Mesodermal cell (in vitro differentiated cells): ENCODE results near the gene FBXL16.
"Not testable (repeated sequence)": the region's sequence is repeated elsewhere in the genome, so short reads cannot be mapped to it uniquely, and the experiment has no call there.

Experiments used
- H3K27ac ChIP-seq: 2 replicates; pipeline ENCODE4 v1.7.0; 2013; ENCODE audit warnings: mild to moderate bottlenecking, low read depth, low read length, moderate library complexity; ENCODE audit not compliant: severe bottlenecking
- H3K36me3 ChIP-seq: 2 replicates; pipeline ENCODE4 v1.7.1; 2013; ENCODE audit warnings: mild to moderate bottlenecking, low read length, moderate library complexity; ENCODE audit not compliant: control insufficient read depth, insufficient read depth
- H3K4me1 ChIP-seq: one replicate; pipeline ENCODE4 v1.7.1; 2013; ENCODE audit warnings: mild to moderate bottlenecking, low read length; ENCODE audit not compliant: insufficient read depth, control insufficient read depth, poor library complexity, severe bottlenecking
- H3K4me3 ChIP-seq: 2 replicates; pipeline ENCODE4 v1.7.0; 2013; ENCODE audit warnings: low read length, control low read depth, mild to moderate bottlenecking; ENCODE audit not compliant: insufficient read depth, poor library complexity, severe bottlenecking; ENCODE audit errors: extremely low read depth
- H3K9me3 ChIP-seq: 2 replicates; pipeline ENCODE4 v1.7.1; 2013; ENCODE audit warnings: mild to moderate bottlenecking, low read length, moderate library complexity; ENCODE audit not compliant: control insufficient read depth
- whole genome bisulfite sequencing, 2 experiments: methylation state at CpG; one replicate each; pipeline ENCODE4 v1.1.5; 2013; ENCODE audit warnings: missing lambda C conversion rate in 2 of 2; ENCODE audit not compliant: insufficient coverage in 2 of 2; 5-methylcytosine and 5-hydroxymethylcytosine counted together

The FBXL16 gene

DNA sequence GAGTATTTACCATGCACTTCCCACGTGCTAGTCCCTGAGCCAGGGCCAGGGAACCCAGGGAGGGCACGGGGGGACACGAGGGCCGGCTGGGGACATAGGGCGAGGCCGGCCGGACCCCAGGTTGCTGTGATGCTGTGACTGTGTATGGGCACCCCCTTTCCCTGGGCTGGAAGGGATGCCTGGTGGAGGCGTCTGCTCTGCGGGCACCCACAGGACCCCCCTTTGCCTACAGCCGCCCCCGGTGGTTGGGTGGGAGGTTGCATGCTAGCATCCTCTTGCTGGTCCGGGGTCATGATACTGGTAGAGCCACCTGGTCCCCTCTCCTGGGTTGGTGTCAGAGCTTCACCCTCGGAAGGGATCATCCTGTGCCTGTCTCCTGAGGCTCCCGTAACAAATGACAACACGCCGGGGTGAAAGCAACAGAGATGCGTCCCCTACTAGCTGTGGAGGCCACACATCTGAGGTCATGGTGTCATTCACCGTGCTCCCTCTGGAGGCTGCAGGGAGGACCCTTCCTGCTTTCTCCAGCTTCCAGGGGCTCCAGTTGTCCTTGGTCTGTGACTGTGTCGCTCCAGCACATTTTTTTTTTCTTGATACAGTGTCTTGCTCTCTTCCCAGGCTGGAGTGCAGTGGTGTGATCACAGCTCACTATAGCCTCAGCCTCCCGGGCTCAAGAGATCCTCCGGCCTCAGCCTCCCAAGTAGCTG lies 38.3 kb upstream of the FBXL16 start:
- H3K4me3 ChIP-seq = no peak overlapping the region
- peaks cover 5% of the 10 kb centered on the region for H3K36me3 ChIP-seq
- H3K27ac ChIP-seq = no peak overlapping the region
- no peaks in the 10 kb centered on the region for H3K9me3 ChIP-seq
- H3K4me1 ChIP-seq = no peaks in the 10 kb centered on the region
- whole genome bisulfite sequencing, 2 experiments = 87 to 95% methylated on average over 17 to 19 of the region's 21 CpGs

DNA sequence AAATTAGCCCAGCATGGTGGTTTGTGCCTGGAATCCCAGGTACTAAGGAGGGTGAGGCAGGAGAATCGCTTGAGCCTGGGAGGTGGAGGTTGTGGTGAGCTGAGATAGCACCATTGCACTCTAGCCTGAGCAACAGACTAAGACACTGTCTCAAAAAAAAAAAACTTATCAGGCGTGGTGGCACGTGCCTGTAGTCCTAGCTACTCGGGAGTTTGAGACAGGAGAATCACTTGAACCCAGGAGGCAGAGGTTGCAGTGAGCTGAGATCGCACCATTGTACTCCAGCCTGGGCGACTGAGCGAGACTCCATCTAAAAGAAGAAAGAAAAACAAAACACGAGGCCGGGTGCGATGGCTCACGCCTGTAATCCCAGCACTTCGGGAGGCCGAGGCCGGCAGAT lies 37.3 kb upstream of the FBXL16 start:
- H3K27ac ChIP-seq, H3K4me3 ChIP-seq, H3K4me1 ChIP-seq, H3K9me3 ChIP-seq: not testable (repeated sequence)
- 84 to 94% methylated on average over 9 to 10 of the region's 14 CpGs for WGBS, 2 experiments
- peaks cover 13% of the 10 kb centered on the region for H3K36me3 ChIP-seq

GRCh38 chr16:741986-742629 lies 36.5 kb upstream of the FBXL16 start:
- no peaks in the 10 kb centered on the region for H3K4me1 ChIP-seq
- peaks cover 20% of the 10 kb centered on the region for H3K36me3 ChIP-seq
- H3K9me3 ChIP-seq = no peaks in the 10 kb centered on the region
- no peak overlapping the region for H3K4me3 ChIP-seq
- WGBS, 2 experiments = 96 to 97% methylated on average over 13 to 15 of the region's 15 CpGs
- H3K27ac ChIP-seq = no peak overlapping the region

DNA sequence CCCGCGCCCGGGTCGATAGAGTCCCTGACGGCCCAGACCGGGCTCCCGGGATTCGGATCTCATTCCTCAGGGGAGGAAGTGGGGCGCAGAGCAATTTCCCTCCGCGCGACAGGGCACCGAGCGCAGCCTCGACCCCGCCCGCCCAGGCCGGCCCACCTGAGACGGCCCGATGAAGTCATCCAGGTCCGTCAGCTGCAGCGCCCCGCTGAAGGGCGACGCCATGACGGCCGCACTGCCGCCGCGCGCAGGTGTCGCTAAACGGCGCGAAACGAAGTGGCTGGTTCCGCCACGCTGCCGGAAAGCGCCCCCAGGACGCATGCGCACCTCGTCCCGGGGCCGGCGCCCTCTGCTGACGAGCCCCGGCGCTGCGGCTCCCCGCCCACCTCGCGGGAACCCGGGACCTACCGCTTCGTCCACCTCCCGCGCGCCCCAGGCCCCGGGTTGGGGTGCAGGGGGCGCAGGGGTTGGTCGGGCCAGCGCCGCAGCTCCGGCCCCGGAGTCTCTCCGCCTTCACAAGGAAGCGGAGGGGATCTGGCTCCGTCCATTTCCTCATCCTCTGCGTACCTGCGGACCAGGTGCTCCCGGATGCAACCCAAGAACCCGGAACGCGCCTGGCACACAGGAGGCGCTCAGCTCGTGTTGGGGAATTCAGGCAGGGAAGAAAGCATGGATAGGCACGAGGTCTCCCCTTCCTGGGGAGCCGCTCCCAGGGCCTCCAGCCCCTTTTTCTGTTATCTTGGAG lies 35.3 kb upstream of the FBXL16 start, which contains the start of gene CIAO3:
Gene CIAO3 (minus strand): TSS at position 234 of the 742 bp plus-strand sequence. CDS start 12 bp downstream, at position 222.
- no peak within 1 kb of the TSS for H3K27ac ChIP-seq

GRCh38 chr16:740459-740763 lies 34.8 kb upstream of the FBXL16 start:
- 1% methylated on average over 18 of the region's 22 CpGs for WGBS, 2 experiments
- H3K27ac ChIP-seq = no peak overlapping the region

More for the DNA sequence above, 35.3 kb upstream of the FBXL16 start, which contains the start of gene CIAO3:
- WGBS, 2 experiments = 0% methylated on average over 74 to 75 of the region's 79 CpGs
- no peaks in the 10 kb centered on the region for H3K9me3 ChIP-seq
- peaks cover 31% of the 10 kb centered on the region for H3K36me3 ChIP-seq
- H3K4me3 ChIP-seq = peak within 1 kb of the TSS; percentile 82
- H3K4me1 ChIP-seq = no peaks in the 10 kb centered on the region

GRCh38 chr16:739560-740458 lies 34.2 kb upstream of the FBXL16 start:
- Histone ChIP-seq H3K9me3 (no peaks in the 10 kb centered on the region), H3K4me3 (peak overlapping the region; percentile 82), H3K36me3 (peaks cover 39% of the 10 kb centered on the region), H3K27ac (no peak overlapping the region), H3K4me1 (no peaks in the 10 kb centered on the region)
- 54 to 80% methylated on average over 25 to 34 of the region's 38 CpGs for WGBS, 2 experiments

More at GRCh38 chr16:740459-740763, 34.8 kb upstream of the FBXL16 start:
- Histone ChIP-seq H3K4me1 (no peaks in the 10 kb centered on the region), H3K4me3 (peak overlapping the region; percentile 82), H3K9me3 (no peaks in the 10 kb centered on the region), H3K36me3 (peaks cover 37% of the 10 kb centered on the region)

DNA sequence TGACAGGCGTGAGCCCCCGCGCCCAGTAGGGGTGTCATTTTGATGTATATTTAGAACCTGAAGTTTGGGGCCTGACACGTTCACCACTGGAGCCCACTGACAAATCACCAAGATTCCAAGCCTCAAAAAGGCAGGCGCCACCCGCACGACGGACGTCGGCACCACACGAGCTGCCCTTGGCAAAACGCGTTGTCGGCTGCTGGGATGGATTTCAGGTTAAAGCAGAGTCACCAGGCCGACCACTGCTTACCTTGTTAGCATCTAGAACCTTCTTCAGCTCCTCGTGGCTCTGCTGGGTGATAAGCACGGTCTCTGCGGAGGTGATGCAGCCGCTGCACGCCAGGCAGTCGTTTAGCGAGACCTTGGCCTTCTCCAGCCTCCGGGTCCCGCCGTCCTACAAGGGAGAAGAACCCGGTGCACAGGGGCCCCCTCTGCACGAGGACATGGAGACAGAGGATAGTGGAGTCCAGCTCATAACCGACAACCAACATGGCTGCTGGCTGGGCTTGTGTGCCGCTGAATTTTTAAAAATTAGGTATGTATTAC lies 31.4 kb upstream of the FBXL16 start:
- 95 to 96% methylated on average over 29 of the region's 29 CpGs for WGBS, 2 experiments
- Histone ChIP-seq H3K4me1 (no peaks in the 10 kb centered on the region), H3K36me3 (peaks cover 51% of the 10 kb centered on the region), H3K9me3 (no peaks in the 10 kb centered on the region), H3K4me3 (no peak overlapping the region), H3K27ac (no peak overlapping the region)

DNA sequence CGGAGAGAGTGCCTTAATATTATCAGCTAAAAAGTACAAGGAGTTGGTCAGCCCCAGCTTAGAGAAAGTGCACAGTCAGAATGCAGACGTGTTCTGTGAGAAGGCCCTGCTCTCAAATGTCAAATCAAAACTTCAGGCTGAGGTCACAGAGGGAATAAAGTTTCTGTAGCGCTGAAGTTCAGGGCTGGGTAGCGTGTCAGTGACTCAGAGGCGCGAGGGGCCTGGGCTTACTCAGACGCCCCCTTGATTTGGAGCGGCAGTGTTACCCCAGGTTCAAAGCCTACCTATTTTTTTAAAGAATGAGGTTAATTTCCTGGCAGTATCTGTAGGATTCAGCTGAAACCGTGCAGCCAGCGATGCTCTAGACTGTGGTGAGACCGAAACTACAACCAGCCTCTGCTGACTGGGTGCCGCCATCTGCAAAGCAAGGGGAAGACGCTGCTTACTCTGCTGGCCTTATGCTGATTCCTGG lies 30.4 kb upstream of the FBXL16 start:
- Histone ChIP-seq H3K4me3 (no peak overlapping the region), H3K36me3 (peaks cover 57% of the 10 kb centered on the region), H3K4me1 (no peaks in the 10 kb centered on the region), H3K9me3 (no peaks in the 10 kb centered on the region), H3K27ac (no peak overlapping the region)
- 97 to 98% methylated on average over 13 of the region's 13 CpGs for WGBS, 2 experiments

GRCh38 chr16:734981-735881 lies 29.6 kb upstream of the FBXL16 start:
- Histone ChIP-seq H3K9me3 (no peaks in the 10 kb centered on the region), H3K4me3 (no peak overlapping the region), H3K36me3 (peaks cover 62% of the 10 kb centered on the region), H3K27ac (no peak overlapping the region), H3K4me1 (no peaks in the 10 kb centered on the region)
- WGBS, 2 experiments = 93 to 96% methylated on average over 21 to 25 of the region's 25 CpGs
